HG03139 (cell line): ENCODE results near the gene GJB2.

Experiments used
- ATAC-seq: cut with Tn5 transposase; IDR thresholded peaks from one replicate; pipeline ENCODE4 v1.9.1; 2021; ENCODE audit not compliant: unreplicated experiment

The GJB2 gene

GRCh38 chr13:20193162-20193906 is 596 bp upstream of the GJB2 start:
- ATAC-seq = no peak

GRCh38 chr13:20192158-20192835 is 441 bp downstream of the GJB2 start:
- no peak for ATAC-seq

DNA sequence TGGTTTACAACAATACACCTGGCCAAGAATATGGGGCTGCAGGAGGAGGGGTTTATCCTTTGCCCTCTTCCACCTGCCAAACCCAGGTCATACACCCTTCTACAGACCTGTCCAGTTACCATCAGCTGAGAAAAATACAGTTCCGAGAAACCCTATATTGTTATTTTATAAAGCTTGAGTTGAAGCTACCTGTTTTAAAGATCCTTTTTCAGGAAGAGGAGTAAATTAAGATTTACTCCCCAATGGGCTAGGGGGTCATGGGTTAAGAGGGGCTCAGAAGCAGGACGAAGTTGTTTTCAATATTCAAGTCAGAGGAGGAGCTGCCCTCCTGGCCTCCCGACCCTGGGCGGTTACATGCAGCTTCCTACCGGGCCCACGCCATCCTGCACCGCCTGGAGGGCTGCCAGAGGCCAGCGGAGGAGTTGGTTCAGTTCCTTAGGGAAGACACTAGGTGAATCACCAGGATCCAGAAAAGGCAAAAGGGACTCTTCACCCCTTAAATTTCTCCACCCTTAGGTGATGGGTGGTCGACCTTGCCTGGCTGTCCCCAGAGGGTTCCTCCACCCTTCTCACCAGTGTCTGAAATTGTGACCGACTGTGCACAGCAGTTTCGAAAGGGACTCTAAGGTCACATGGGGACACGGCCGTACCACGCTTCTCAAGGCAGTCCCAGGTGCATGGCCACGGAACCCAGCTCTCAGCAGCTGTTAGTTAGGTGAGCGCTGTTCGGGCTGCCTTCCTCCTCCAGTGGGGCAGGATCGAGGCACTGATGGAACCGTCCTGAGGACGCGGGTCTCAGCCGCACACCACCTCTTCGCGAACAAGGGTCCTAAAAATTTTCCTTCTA is 1.2 kb downstream of the GJB2 start:
- no peak for ATAC-seq

DNA sequence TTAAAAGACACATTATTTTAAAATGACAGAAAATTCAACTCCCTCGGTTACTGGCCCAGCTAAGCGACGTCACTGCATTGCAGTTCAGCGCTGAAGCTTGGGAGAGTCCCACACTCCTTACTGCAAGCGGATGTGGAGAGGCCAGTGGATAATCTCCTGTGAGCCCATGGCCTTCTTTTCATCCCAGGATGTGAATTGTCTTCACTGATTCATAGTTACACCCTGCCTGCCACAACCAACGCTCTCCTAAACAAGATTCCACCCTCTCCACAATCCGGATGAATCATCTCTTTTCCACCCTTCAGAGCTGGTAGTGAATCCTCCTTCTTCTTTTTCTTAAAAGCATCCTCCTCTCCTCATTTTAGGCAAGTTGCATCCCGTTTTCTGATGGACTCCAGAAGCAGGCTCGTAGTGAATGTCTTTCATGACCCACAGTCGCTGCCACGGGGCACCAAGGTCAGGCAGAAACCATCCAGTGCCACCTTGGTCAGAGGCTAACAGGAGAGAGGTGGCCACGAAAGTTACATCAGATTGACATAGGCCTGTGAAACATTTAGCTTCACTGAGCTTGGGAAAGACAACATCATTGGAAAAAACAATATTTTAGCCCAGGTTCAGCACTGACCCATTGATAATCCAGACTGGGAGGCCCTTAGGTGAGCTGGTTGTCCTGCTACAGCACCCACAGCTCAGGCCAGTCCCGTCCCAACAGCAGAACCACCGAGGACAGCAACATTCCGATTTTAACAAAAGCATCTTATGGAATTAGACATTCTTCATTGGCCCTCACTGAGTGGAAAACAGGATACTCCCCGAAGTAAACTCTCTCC is 2.0 kb downstream of the GJB2 start:
- no peak for ATAC-seq

DNA sequence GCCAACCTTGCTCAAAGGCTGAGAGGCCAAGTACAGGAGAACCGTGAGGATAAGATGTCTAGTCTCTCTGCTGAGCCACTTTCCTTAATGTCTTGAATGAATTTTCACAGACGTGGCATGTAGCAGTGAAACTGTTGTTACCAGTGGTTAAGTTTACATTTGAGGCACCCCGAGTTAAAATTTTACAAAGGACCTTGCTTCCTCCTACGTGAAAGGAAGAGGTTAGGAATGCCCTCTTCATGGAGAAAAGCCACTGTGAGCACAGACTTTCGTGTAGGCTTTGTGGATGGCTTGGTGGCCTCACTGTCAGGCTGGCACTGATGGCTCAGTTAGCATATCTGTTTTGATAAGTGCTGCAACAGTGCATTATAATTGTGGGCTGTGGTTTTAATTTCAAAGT is 2.7 kb downstream of the GJB2 start:
- no peak for ATAC-seq

DNA sequence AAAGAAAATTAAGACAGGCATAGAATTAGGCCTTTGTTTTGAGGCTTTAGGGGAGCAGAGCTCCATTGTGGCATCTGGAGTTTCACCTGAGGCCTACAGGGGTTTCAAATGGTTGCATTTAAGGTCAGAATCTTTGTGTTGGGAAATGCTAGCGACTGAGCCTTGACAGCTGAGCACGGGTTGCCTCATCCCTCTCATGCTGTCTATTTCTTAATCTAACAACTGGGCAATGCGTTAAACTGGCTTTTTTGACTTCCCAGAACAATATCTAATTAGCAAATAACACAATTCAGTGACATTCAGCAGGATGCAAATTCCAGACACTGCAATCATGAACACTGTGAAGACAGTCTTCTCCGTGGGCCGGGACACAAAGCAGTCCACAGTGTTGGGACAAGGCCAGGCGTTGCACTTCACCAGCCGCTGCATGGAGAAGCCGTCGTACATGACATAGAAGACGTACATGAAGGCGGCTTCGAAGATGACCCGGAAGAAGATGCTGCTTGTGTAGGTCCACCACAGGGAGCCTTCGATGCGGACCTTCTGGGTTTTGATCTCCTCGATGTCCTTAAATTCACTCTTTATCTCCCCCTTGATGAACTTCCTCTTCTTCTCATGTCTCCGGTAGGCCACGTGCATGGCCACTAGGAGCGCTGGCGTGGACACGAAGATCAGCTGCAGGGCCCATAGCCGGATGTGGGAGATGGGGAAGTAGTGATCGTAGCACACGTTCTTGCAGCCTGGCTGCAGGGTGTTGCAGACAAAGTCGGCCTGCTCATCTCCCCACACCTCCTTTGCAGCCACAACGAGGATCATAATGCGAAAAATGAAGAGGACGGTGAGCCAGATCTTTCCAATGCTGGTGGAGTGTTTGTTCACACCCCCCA is 3.8 kb downstream of the GJB2 start:
- no peak for ATAC-seq

- ATAC-seq = no peak
Observed at GRCh38 chr13:20186771-20187170, 6.0 kb downstream of the GJB2 start.

DNA sequence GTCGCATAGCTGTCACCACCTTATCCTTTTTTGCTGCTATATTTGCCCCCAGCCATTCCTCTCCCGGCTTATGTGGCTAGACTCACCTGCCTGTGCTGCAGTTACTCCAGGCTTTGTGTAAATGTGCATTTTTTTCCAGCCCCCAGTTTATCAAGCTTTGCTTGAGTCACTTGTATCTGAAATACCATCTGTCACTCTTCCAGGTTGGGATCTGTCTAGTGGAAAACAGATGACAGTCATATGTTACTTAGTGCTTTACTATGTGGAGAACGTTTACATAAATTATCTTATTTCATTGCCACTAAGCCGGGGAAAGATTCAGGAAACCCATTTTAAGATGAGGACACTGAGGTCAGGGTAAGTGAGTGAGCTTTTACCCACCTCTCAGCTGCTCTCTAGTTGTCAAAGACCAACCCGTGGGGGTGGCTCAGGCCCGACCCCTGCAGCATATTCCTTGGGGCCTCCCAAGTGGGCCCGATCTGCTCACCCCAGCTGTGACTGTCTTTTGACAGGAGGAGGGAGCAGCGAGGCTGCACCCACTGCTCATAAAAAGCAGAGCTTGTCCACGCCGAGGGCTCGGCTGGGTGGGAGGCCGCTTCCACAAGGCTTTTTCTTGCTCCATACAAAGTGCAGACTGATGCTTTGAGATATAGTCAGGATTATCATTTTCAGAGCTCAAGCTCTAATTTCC is 7.2 kb downstream of the GJB2 start:
- ATAC-seq = no peak

DNA sequence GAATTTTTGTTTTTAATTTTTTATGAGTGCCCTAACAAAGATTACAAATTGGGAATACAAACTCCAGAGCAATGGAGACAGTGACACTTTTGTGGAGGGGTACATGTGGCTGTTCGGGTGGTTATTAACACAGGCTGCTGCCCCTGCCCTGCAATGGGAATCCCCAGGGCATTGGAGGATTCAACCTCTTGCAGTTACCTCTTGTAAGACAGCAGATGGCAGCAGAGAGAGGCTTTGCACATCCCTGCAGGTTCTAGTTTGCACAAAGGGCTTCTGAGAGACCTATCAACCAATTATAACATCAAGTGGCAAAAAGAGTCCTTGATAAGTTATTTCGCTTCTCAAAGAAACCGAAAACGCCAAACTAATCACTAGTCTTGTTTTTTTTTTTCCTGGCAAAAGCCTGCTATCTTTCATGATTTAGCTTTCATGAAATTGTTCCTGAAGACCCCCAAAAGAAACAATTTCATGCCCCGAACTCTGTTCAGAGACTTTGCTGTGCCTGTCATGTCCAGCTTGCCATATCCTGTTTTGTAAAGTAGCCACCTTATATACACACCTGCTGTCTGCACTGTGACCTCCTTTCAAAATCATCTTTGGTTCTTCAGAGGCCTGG is 10.4 kb downstream of the GJB2 start:
- no peak for ATAC-seq

GRCh38 chr13:20181188-20181587 is 11.6 kb downstream of the GJB2 start:
- no peak for ATAC-seq

DNA sequence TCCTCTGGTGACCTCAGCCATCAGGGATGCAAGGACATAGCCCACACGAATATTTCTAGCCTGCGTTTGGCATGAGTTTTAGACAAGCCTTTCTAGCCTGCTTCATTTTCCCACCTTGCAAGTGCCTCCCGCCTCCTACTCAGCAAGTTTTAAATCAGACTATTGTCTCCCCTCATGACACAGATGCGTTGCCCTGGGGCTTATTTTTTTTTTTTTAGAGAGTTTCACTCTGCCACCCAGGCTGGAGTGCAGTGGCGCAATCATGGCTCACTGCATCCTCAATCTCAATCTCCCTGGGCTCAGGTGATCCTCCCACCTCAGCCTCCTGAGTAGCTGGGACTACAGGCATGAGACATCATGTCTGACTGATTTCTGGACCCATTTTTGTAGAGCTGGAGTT is 14.6 kb downstream of the GJB2 start:
- no peak for ATAC-seq

- ATAC-seq = no peak
Observed at GRCh38 chr13:20177049-20177831, 15.5 kb downstream of the GJB2 start.

DNA sequence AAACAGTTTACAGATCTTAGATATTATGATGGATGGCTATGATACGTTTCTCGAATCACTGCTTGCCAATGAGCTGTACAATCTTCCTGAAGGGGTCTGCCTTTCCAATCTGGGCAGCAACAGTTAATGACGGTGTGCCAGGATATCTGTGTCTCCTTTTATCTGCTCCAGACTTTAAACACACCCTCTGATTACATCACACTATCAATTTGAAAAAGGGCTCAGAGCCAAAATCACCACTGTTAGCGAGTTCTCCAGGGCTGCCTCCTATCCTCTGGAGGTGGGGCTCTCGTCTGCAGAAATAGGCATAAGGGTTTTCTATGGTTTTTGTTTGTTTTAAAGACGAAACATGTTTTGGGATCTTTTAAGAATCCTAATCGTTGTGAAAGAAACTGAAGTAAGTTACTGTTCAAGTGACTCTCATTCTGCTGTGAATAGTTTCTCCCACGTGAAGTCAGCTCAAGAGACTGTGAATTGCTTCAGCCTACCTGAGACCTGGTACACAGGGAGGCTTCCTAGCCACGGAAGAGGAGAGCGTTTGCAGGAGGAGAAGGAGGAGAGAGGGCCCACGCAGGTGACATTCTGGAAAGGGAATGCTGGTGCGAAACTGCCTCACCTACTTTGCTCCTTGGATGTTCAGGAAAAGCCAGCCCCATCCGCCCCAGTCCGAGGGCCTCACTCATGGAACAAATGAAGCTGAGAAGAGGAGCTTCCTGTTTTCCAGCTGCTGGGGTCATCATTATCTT is 16.7 kb downstream of the GJB2 start:
- no peak for ATAC-seq

DNA sequence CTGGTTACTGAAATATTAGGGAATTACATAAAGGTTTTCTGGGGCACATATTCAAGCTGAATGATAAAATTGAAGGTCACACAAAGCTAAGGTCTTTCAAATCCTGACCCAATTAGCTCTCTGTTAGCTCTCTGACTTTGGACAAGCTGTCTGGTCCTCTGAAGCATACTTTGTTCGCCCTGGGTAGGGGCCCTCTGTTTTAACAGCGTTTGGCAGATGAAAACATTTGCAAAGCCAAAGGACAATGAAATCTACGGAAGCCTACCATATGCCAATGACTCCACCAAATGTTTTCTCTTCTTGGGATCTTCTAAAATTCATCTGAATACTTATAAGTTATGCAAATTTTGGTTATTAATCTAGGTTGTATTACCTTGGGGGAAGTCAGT is 17.3 kb downstream of the GJB2 start:
- no peak for ATAC-seq

GRCh38 chr13:20174656-20175405 is 17.9 kb downstream of the GJB2 start:
- ATAC-seq = peak; percentile 76

DNA sequence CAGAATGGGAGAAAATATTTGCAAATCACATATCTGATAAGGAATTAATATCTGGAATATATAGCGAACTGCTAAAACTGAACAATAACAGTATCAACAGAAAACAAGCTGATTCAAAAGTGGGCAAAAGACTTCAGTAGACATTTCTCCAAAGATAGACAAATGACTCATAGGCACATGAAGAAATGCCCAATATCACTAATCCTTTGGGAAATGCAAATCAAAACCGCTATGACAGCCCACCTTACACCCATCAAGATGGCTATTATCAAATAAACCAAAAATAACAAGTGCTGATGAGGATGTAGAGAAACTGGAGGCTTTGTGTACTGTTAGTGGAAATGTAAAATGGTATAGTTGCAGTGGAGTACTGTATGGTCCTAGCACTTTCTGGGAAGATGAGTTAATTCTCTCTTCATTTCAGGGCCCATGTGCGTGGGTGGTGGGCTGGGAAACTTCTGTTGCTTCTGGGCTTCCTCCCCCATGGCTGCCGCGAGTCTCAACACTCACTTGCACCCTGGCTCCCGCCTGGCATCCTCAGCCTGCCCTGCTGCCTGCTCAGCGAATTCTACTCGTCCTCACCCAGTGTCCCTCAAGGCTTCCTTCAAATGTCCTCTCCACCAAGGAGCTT is 19.5 kb downstream of the GJB2 start:
- ATAC-seq = no peak
